Measurements from ENCODE around the gene ZFYVE21. TPM values are rescaled to one million over a fixed set of nuclear protein-coding genes. Genes with fewer than 3 reads are reported as not detected.

Gene ZFYVE21
- total RNA-seq, 2 donors from 2014 or later, result 43.7 to 71.6 TPM

- H3K36me3 ChIP-seq, result no peaks in the 10 kb centered on the region
- H3K27me3 ChIP-seq, result no peaks in the 10 kb centered on the region
- H3K4me3 ChIP-seq, result peak overlapping the region in 1 of 2 donors; percentile 89
- no peak for DNase-seq (ENCODE audit: low spot score)
- H3K9me3 ChIP-seq, result no peaks in the 10 kb centered on the region
- no peak for TF ChIP-seq CTCF (IDR thresholded peaks at IDR 0.05)
- no peak overlapping the region for H3K27ac ChIP-seq
- H3K4me1 ChIP-seq, result peaks cover 0 to 73% of the 10 kb centered on the region in 2 donors
Observed at GRCh38 chr14:103714063-103714724, 1.4 kb upstream of the ZFYVE21 start.

- H3K27ac ChIP-seq, result peak overlapping the region; percentile 75 to 83
- no peak for DNase-seq (ENCODE audit: low spot score)
- H3K27me3 ChIP-seq, result no peaks in the 10 kb centered on the region
- no peaks in the 10 kb centered on the region for H3K9me3 ChIP-seq
- peaks cover 0 to 69% of the 10 kb centered on the region in 2 donors for H3K4me1 ChIP-seq
- H3K4me3 ChIP-seq, result peak overlapping the region; percentile 72 to 89
- no peaks in the 10 kb centered on the region for H3K36me3 ChIP-seq
- no peak for TF ChIP-seq CTCF (IDR thresholded peaks at IDR 0.05)
Observed at GRCh38 chr14:103716091-103716801, 636 bp downstream of the ZFYVE21 start.

- H3K9me3 ChIP-seq, result no peaks in the 10 kb centered on the region
- H3K4me3 ChIP-seq, result peak overlapping the region in 1 of 2 donors; percentile 89
- H3K4me1 ChIP-seq, result peaks cover 0 to 69% of the 10 kb centered on the region in 2 donors
- no peak for TF ChIP-seq CTCF (IDR thresholded peaks at IDR 0.05)
- H3K36me3 ChIP-seq, result no peaks in the 10 kb centered on the region
- H3K27ac ChIP-seq, result no peak overlapping the region
- no peaks in the 10 kb centered on the region for H3K27me3 ChIP-seq
- no peak for DNase-seq (ENCODE audit: low spot score)
Observed at GRCh38 chr14:103716899-103717411, 1.3 kb downstream of the ZFYVE21 start.

GRCh38 chr14:103718572-103718971, 3.0 kb downstream of the ZFYVE21 start:
- no peak for TF ChIP-seq CTCF (IDR thresholded peaks at IDR 0.05)
- H3K36me3 ChIP-seq, result no peaks in the 10 kb centered on the region
- H3K9me3 ChIP-seq, result no peaks in the 10 kb centered on the region
- no peak for DNase-seq (ENCODE audit: low spot score)
- no peak overlapping the region for H3K4me3 ChIP-seq
- H3K4me1 ChIP-seq, result peaks cover 0 to 67% of the 10 kb centered on the region in 2 donors
- no peaks in the 10 kb centered on the region for H3K27me3 ChIP-seq
- no peak overlapping the region for H3K27ac ChIP-seq

- no peaks in the 10 kb centered on the region for H3K27me3 ChIP-seq
- H3K4me1 ChIP-seq, result peaks cover 0 to 67% of the 10 kb centered on the region in 2 donors
- no peak overlapping the region for H3K4me3 ChIP-seq
- H3K27ac ChIP-seq, result no peak overlapping the region
- H3K9me3 ChIP-seq, result no peaks in the 10 kb centered on the region
- no peak for TF ChIP-seq CTCF (IDR thresholded peaks at IDR 0.05)
- no peak for DNase-seq (ENCODE audit: low spot score)
- H3K36me3 ChIP-seq, result no peaks in the 10 kb centered on the region
Observed at GRCh38 chr14:103719751-103720150, 4.1 kb downstream of the ZFYVE21 start.
